GM12878 (cell line): ENCODE results near the gene PPP6R2. TPM values are rescaled to one million over a fixed set of nuclear protein-coding genes. Genes with fewer than 3 reads are reported as not detected.
A peak's percentile ranks its signal among the peaks of the same experiment; 100 is the strongest.

Experiments used
- BCL11A ChIP-seq: IDR thresholded peaks from 2 replicates; pipeline ENCODE4 v1.6.1; 2011; ENCODE audit warnings: low read depth, low read length
- CHD4 ChIP-seq: fragments of 200-600 bp; sonication (generic); IDR thresholded peaks from 2 replicates; pipeline ENCODE4 v1.6.1; 2016; ENCODE audit warnings: mild to moderate bottlenecking
- DPF2 ChIP-seq: fragments of 450-650 bp; IDR thresholded peaks from 2 replicates; pipeline ENCODE4 v1.6.1; 2017; ENCODE audit warnings: mild to moderate bottlenecking
- EGR1 ChIP-seq, 2 experiments: IDR thresholded peaks; 1 replicate in 1 of 2; 2 replicates in 1 of 2; pipeline ENCODE4 v1.6.1; 2011 to 2012; ENCODE audit warnings: low read depth in 2 of 2, low read length in 2 of 2, borderline replicate concordance in 1 of 2, mild to moderate bottlenecking in 1 of 2, moderate library complexity in 1 of 2
- GATAD2B ChIP-seq: fragments of 450-650 bp; conservative IDR thresholded peaks from 2 replicates; pipeline ENCODE4 v1.6.1; 2017; ENCODE audit warnings: low read depth, mild to moderate bottlenecking, moderate library complexity
- JUND ChIP-seq: IDR thresholded peaks from 2 replicates; pipeline ENCODE4 v1.6.1; 2012; ENCODE audit warnings: low read depth, mild to moderate bottlenecking, low read length, improper control_type of control experiment, moderate library complexity
- NR2C1 ChIP-seq: fragments of 450-650 bp; IDR thresholded peaks from 2 replicates; pipeline ENCODE4 v1.6.1; 2017; ENCODE audit warnings: antibody characterized with exemption, mild to moderate bottlenecking, moderate library complexity
- NRF1 ChIP-seq: conservative IDR thresholded peaks from 2 replicates; pipeline ENCODE4 v1.6.1; 2011; ENCODE audit warnings: mild to moderate bottlenecking, low read depth, low read length, improper control_type of control experiment
- SP1 ChIP-seq: IDR thresholded peaks from one replicate; pipeline ENCODE4 v1.6.1; 2011; ENCODE audit warnings: low read depth, low read length
- USF1 ChIP-seq: IDR thresholded peaks from 2 replicates; pipeline ENCODE4 v1.6.1; 2011; ENCODE audit warnings: borderline replicate concordance, low read depth, mild to moderate bottlenecking, moderate library complexity, mixed read lengths, low read length; ENCODE audit not compliant: insufficient read depth; ENCODE audit errors: extremely low read length
- ZNF687 ChIP-seq: fragments of 450-650 bp; IDR thresholded peaks from 2 replicates; pipeline ENCODE4 v1.6.1; 2017; ENCODE audit warnings: mild to moderate bottlenecking, moderate library complexity
- polyA plus RNA-seq, 11 experiments: library from polyadenylated mRNA; depleted of rRNA in 4 of 11; unstranded in 6 of 11; stranded (reverse) in 5 of 11; fragments of >200 nt; fragmentation: Nextera tagmentation in 4 of 11; fragmentation: Illumina TruSeq in 1 of 11; extraction: Ambion mirVana in 4 of 11; extraction: Trizol in 1 of 11; gene quantifications; 1 replicate in 1 of 11; 2 replicates in 10 of 11; pipeline versions ENCODE4 v1.2.1 to v1.2.3, GENCODE V29; 2011 to 2016; ENCODE audit warnings: inconsistent platforms in 2 of 11, missing spikeins in 2 of 11, low read depth in 1 of 11
- total RNA-seq, 4 experiments: library from RNA; depleted of rRNA in 3 of 4; stranded (reverse); fragments of >200 nt in 3 of 4; fragmentation: Illumina TruSeq in 1 of 4; extraction: Trizol in 1 of 4; gene quantifications; 2 replicates each; pipeline versions ENCODE4 v1.2.1 to v1.2.3, GENCODE V29; 2013 to 2021

PPP6R2 gene
- total and polyA plus RNA-seq, 10 of the 15 experiments (the other 5 are each of a cell fraction or from before 2014, with no cell fraction given) = 0.29 to 52.6 (median 25.4) TPM

GRCh38 chr22:50342651-50343540 is at the start of gene PPP6R2 (continued):
- TF ChIP-seq NRF1 (no peak), CHD4 (no peak), JUND (no peak), EGR1 (IDR thresholded peaks at IDR 0.05; ENCODE audit: borderline replicate concordance in 1 of 2, low read depth in 2 of 2, low read length in 2 of 2) (peak in 1 of 2 experiments; percentile 61; a peak in 1 of 3 replicates), ZNF687 (0 out of 2 replicates have a peak, but pooled peaks have one; percentile 36), USF1 (no peak), SP1 (no peak), DPF2 (peak; percentile 79), GATAD2B (peak; percentile 66), NR2C1 (peak; percentile 42; the same call in 1 of the 2 replicates), BCL11A (no peak)
- TF ChIP-seq, all 136 proteins: peak for 21
